HCT116 (cell line): Measurements from ENCODE around the gene MTSS2. TPM values are rescaled to one million over a fixed set of nuclear protein-coding genes. Genes with fewer than 3 reads are reported as not detected.

ENCODE experiments used
- ATAC-seq: fragments of 200-7000 bp; cut with Tn5 transposase; 2 replicates; pipeline ENCODE4 v1.9.1; 2020; ENCODE audit warnings: mild to moderate bottlenecking, moderate library complexity
- BruUV-seq: library from RNA; stranded (reverse); fragments of 400-500 nt; replicated peaks from 2 replicates; lab custom pipeline; 2021; lab: Mats Ljungman, UMichigan
- CTCF ChIA-PET: fragments of 300-600 bp; sonication (Branson Sonifier 250); formaldehyde crosslinking; loops from one replicate; lab custom pipeline; 2021; ENCODE audit warnings: antibody characterized with exemption; lab: Charles Lee
- POLR2A ChIA-PET: fragments of 300-600, 350-600 bp; sonication (Branson Sonifier 250); formaldehyde crosslinking; loops from one replicate; lab custom pipeline; 2021; ENCODE audit warnings: antibody characterized with exemption; lab: Charles Lee
- RAD21 ChIA-PET, 2 experiments: fragments of 300-600 bp; sonication (Branson Sonifier 250); formaldehyde crosslinking; loops; one replicate each; lab custom pipeline; 2023; ENCODE audit warnings: low total read pairs in 2 of 2; ENCODE audit not compliant: uncharacterized antibody in 2 of 2, unreplicated experiment in 2 of 2, low non-redundant PET in 1 of 2; lab: Charles Lee
- DNase-seq: peaks from one replicate; pipeline ENCODE4 v3.0.0-alpha.2; 2010; ENCODE audit warnings: low read depth, low spot score
- H2AFZ ChIP-seq: fragments of 200-600 bp; shearing (Covaris generic), sonication (generic); 2 replicates; pipeline ENCODE4 v1.6.1; 2017; ENCODE audit warnings: low read depth, mixed run types, mixed read lengths, antibody characterized with exemption, low read length; ENCODE audit not compliant: poor library complexity, severe bottlenecking
- H3K27ac ChIP-seq: 2 replicates; pipeline ENCODE4 v1.5.1; 2012; ENCODE audit warnings: low read depth, low read length
- H3K27me3 ChIP-seq: fragments of 200-600 bp; sonication (generic); 2 replicates; pipeline ENCODE4 v1.6.1; 2016; ENCODE audit warnings: mixed run types, low read length, mixed read lengths; ENCODE audit not compliant: insufficient read depth
- H3K36me3 ChIP-seq, 2 experiments: fragments of 200-500 bp in 1 of 2; fragments of 200-600 bp in 1 of 2; sonication (Bioruptor generic) in 1 of 2; sonication (generic) in 1 of 2; 2 replicates each; pipeline versions ENCODE4 v1.5.1 to v1.6.1; 2014 to 2016; ENCODE audit warnings: low read length in 2 of 2, inconsistent platforms in 1 of 2, mixed read lengths in 1 of 2, mixed run types in 1 of 2; ENCODE audit not compliant: insufficient read depth in 2 of 2, control insufficient read depth in 1 of 2
- H3K4me1 ChIP-seq, 2 experiments: fragments of 200-600 bp in 1 of 2; sonication (generic) in 1 of 2; 2 replicates each; pipeline versions ENCODE4 v1.5.1 to v1.6.1; 2012 to 2017; ENCODE audit warnings: low read length in 2 of 2, inconsistent platforms in 1 of 2, mild to moderate bottlenecking in 1 of 2, mixed read lengths in 1 of 2, mixed run types in 1 of 2, moderate library complexity in 1 of 2; ENCODE audit not compliant: insufficient read depth in 2 of 2, control insufficient read depth in 1 of 2
- H3K4me2 ChIP-seq: fragments of 200-600 bp; sonication (generic); 2 replicates; pipeline ENCODE4 v1.6.1; 2017; ENCODE audit warnings: mixed run types, low read length, mixed read lengths
- H3K4me3 ChIP-seq, 2 experiments: fragments of 200-600 bp in 1 of 2; sonication (generic) in 1 of 2; replicated peaks in 1 of 2; 2 replicates each; pipeline ENCODE4 v1.5.1; 2011 to 2016; ENCODE audit warnings: low read length in 2 of 2, control low read depth in 1 of 2, low read depth in 1 of 2, mild to moderate bottlenecking in 1 of 2, mixed read lengths in 1 of 2, mixed run types in 1 of 2
- H3K79me2 ChIP-seq: fragments of 200-600 bp; sonication (generic); 2 replicates; pipeline ENCODE4 v1.6.1; 2017; ENCODE audit warnings: mild to moderate bottlenecking, mixed run types, low read length, moderate library complexity, mixed read lengths; ENCODE audit not compliant: insufficient read depth
- H3K9ac ChIP-seq: fragments of 200-600 bp; sonication (generic); 2 replicates; pipeline ENCODE4 v1.6.1; 2016; ENCODE audit warnings: low read length, mixed read lengths
- H3K9me2 ChIP-seq: fragments of 200-600 bp; sonication (generic), shearing (Covaris generic); 2 replicates; pipeline ENCODE4 v1.6.1; 2017; ENCODE audit warnings: mixed run types, mild to moderate bottlenecking, moderate library complexity; ENCODE audit not compliant: insufficient read depth
- H3K9me3 ChIP-seq, 2 experiments: fragments of 200-500 bp in 1 of 2; fragments of 200-600 bp in 1 of 2; sonication (Bioruptor generic) in 1 of 2; sonication (generic) in 1 of 2; 2 replicates each; pipeline ENCODE4 v1.6.1; 2014 to 2017; ENCODE audit warnings: low read length in 2 of 2, mixed read lengths in 2 of 2, inconsistent platforms in 1 of 2, low read depth in 1 of 2, mild to moderate bottlenecking in 1 of 2, mixed run types in 1 of 2, moderate library complexity in 1 of 2; ENCODE audit not compliant: control insufficient read depth in 1 of 2, insufficient read depth in 1 of 2
- H4K20me1 ChIP-seq: fragments of 200-600 bp; sonication (generic), shearing (Covaris generic); 2 replicates; pipeline ENCODE4 v1.6.1; 2017; ENCODE audit warnings: mixed run types, mild to moderate bottlenecking, moderate library complexity; ENCODE audit not compliant: insufficient read depth
- ELF1 ChIP-seq: IDR thresholded peaks from 2 replicates; pipeline ENCODE4 v1.6.1; 2012; ENCODE audit warnings: low read depth, borderline replicate concordance
- JUND ChIP-seq: IDR thresholded peaks from 2 replicates; pipeline ENCODE4 v1.6.1; 2012
- SP1 ChIP-seq: IDR thresholded peaks from 2 replicates; pipeline ENCODE4 v1.6.1; 2012; ENCODE audit warnings: low read depth
- YY1 ChIP-seq: IDR thresholded peaks from 2 replicates; pipeline ENCODE4 v1.6.1; 2011; ENCODE audit warnings: low read length, low read depth, moderate library complexity, mild to moderate bottlenecking; ENCODE audit not compliant: insufficient replicate concordance; ENCODE audit errors: extremely low read depth
- ZNF274 ChIP-seq: fragments of 200-500 bp; sonication (Bioruptor generic); IDR thresholded peaks from 2 replicates; pipeline ENCODE4 v1.6.1; 2014; ENCODE audit warnings: mild to moderate bottlenecking, low read depth, low read length, inconsistent platforms
- intact Hi-C: fragments of 100-400 bp; cut with micrococcal nuclease; formaldehyde crosslinking; loops from 2 replicates; pipeline ENCODE4 v1.10.0; 2022
- total RNA-seq: library from RNA; stranded (reverse); gene quantifications from one replicate; pipeline ENCODE4 v1.2.1, GENCODE V29; 2021; ENCODE audit not compliant: unreplicated experiment
- TF ChIP-seq, protein P1 (sequence below): IDR thresholded peaks from 2 replicates; pipeline ENCODE4 v1.6.1; 2012; ENCODE audit warnings: low read depth
- TF ChIP-seq, protein P2 (sequence below): IDR thresholded peaks from 2 replicates; pipeline ENCODE4 v1.6.1; 2012
- TF ChIP-seq, protein P3 (sequence below): IDR thresholded peaks from 2 replicates; pipeline ENCODE4 v1.6.1; 2011; ENCODE audit warnings: mild to moderate bottlenecking, low read length, moderate library complexity; ENCODE audit not compliant: insufficient replicate concordance; ENCODE audit errors: extremely low read depth

Gene MTSS2
- total RNA-seq, 1 experiment from 2014 or later = 41.8 TPM

DNA sequence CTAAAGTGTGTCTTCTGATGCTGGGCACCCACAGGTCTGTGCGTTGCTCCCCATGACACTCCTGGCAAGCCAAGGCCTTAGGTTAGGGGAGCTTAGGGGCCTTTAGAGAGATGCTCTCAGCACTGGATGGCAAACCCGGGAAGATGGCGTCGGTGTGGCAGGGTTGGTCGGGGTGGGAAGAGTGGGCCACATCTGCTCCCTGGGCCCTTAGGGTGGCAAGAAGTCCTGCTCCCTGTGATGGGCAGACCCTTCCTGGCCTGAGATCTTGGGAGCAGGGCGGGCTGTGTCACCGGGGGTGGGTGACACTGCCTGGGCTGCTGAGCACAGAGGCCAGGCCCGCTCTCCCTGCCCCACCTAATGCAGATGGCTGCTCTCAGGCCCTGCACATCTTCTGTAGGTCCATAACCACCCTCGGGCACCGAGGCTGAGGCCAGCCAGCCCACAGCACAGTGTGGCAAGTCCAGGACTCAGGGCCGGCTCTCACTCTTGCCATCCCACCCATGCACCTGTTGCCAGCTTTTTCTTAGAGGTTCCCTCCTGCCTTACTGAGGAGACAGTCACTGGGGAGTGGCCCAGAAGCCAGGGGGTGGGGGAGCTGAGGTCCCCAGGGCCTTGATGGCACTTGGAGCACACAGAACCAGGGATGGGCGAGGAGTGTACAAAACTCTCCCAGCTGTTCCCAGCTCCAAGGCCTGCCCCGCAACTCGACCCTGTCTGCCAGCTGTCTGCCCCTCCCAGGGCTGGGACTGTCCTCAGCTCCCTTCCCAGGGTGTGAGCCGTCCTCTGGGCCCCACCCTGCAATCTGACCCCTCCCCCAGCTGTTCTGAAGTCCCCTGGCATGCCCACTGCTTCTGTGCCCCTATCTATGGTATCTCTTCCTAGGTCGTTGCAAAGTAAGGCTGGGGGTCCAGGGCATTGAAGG lies 4.4 kb upstream of the MTSS2 start:
- ATAC-seq (no peak), DNase-seq (no peak)
- Histone ChIP-seq H3K4me2 (no peak overlapping the region), H4K20me1 (no peaks in the 10 kb centered on the region), H3K4me3 (no peak overlapping the region), H3K27ac (no peak overlapping the region), H3K9ac (no peak overlapping the region), H2AFZ (no peak overlapping the region), H3K27me3 (no peaks in the 10 kb centered on the region), H3K9me2 (no peaks in the 10 kb centered on the region), H3K4me1 (peaks cover 49 to 84% of the 10 kb centered on the region in 2 experiments), H3K9me3 (no peaks in the 10 kb centered on the region), H3K36me3 (no peaks in the 10 kb centered on the region), H3K79me2 (peaks cover 2% of the 10 kb centered on the region)
- CTCF ChIA-PET = no interaction called here
- TF ChIP-seq, protein P1, sequence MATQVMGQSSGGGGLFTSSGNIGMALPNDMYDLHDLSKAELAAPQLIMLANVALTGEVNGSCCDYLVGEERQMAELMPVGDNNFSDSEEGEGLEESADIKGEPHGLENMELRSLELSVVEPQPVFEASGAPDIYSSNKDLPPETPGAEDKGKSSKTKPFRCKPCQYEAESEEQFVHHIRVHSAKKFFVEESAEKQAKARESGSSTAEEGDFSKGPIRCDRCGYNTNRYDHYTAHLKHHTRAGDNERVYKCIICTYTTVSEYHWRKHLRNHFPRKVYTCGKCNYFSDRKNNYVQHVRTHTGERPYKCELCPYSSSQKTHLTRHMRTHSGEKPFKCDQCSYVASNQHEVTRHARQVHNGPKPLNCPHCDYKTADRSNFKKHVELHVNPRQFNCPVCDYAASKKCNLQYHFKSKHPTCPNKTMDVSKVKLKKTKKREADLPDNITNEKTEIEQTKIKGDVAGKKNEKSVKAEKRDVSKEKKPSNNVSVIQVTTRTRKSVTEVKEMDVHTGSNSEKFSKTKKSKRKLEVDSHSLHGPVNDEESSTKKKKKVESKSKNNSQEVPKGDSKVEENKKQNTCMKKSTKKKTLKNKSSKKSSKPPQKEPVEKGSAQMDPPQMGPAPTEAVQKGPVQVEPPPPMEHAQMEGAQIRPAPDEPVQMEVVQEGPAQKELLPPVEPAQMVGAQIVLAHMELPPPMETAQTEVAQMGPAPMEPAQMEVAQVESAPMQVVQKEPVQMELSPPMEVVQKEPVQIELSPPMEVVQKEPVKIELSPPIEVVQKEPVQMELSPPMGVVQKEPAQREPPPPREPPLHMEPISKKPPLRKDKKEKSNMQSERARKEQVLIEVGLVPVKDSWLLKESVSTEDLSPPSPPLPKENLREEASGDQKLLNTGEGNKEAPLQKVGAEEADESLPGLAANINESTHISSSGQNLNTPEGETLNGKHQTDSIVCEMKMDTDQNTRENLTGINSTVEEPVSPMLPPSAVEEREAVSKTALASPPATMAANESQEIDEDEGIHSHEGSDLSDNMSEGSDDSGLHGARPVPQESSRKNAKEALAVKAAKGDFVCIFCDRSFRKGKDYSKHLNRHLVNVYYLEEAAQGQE = no peak
- TF ChIP-seq JUND (no peak), YY1 (no peak), ZNF274 (no peak), ELF1 (no peak), SP1 (no peak)
- TF ChIP-seq, protein P2, sequence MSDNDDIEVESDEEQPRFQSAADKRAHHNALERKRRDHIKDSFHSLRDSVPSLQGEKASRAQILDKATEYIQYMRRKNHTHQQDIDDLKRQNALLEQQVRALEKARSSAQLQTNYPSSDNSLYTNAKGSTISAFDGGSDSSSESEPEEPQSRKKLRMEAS = no peak
- TF ChIP-seq, protein P3, sequence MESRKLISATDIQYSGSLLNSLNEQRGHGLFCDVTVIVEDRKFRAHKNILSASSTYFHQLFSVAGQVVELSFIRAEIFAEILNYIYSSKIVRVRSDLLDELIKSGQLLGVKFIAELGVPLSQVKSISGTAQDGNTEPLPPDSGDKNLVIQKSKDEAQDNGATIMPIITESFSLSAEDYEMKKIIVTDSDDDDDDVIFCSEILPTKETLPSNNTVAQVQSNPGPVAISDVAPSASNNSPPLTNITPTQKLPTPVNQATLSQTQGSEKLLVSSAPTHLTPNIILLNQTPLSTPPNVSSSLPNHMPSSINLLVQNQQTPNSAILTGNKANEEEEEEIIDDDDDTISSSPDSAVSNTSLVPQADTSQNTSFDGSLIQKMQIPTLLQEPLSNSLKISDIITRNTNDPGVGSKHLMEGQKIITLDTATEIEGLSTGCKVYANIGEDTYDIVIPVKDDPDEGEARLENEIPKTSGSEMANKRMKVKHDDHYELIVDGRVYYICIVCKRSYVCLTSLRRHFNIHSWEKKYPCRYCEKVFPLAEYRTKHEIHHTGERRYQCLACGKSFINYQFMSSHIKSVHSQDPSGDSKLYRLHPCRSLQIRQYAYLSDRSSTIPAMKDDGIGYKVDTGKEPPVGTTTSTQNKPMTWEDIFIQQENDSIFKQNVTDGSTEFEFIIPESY = no peak
- RAD21 ChIA-PET = no interaction called here
- POLR2A ChIA-PET = no interaction called here
- BruUV-seq = no TSS peak
- intact Hi-C loops = no loop called here
